ENCODE data around the gene ABCA6. TPM values are rescaled to one million over a fixed set of nuclear protein-coding genes. Genes with fewer than 3 reads are reported as not detected.

The ABCA6 gene
- total and polyA plus RNA-seq, 10 of the 15 experiments (the other 5 are each of a cell fraction or from before 2014, with no cell fraction given), result 6.8 to 36.9 (median 12.6) TPM

DNA sequence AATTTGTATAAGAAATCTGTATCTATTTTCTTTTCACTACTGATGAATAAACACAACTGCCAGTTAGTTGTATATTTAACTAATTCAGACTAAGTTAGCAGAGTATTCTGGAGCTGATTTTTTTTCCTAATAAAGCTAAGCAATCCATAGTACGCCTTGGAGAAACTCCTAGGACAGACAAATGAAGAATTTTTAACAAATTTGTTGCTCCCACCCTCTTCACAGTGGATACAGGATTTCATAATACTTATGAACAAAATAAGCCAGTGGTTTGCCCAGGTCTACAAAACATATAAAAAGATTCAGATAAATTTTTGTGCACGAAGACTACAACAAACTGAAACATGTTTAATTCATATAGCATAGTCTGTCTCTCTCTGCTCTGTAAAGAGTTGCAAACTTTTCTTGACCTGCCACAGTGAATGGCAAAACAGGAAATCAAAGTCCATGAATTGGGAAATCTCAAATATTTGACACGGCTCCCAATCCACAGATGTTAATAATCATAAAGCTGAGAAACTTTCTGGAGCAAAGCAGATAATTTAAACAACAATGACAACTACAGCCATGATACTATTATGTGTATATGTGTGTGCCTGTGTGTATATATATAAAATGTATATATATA, 594 bp upstream of the ABCA6 start:
- DNase-seq (ENCODE audit: low read depth, low spot score) (no peak), FAIRE-seq (no peak), ATAC-seq (no peak)
- POLR2A ChIA-PET, result no interaction called here
- Histone ChIP-seq H3K9ac (ENCODE audit: control insufficient read depth, insufficient read depth, low read length) (no peak overlapping the region), H3K27me3 (replicated peaks in 1 of 2; ENCODE audit: control insufficient read depth in 2 of 2, insufficient read depth in 2 of 2, low read length in 1 of 2) (no peaks in the 10 kb centered on the region), H3K9me3 (replicated peaks; ENCODE audit: control insufficient read depth, insufficient read depth, low read length) (no peaks in the 10 kb centered on the region; the same call in 2 of the 3 replicates), H3K79me2 (ENCODE audit: control insufficient read depth, insufficient read depth, low read length) (no peaks in the 10 kb centered on the region), H3K4me2 (ENCODE audit: control insufficient read depth, insufficient read depth) (no peak overlapping the region), H2AFZ (ENCODE audit: control insufficient read depth, low read depth, low read length) (no peak overlapping the region), H3K27ac (ENCODE audit: control insufficient read depth, insufficient read depth) (no peak overlapping the region), H3K4me1 (ENCODE audit: control insufficient read depth, insufficient read depth, low read length) (no peaks in the 10 kb centered on the region), H4K20me1 (ENCODE audit: control insufficient read depth, insufficient read depth) (no peaks in the 10 kb centered on the region), H3K36me3 (ENCODE audit: control insufficient read depth in 2 of 2, insufficient read depth in 2 of 2, low read length in 1 of 2) (no peaks in the 10 kb centered on the region; a peak in 1 of 4 replicates), H3K4me3 (no peak overlapping the region)
- CTCF ChIA-PET, result interaction anchor here (0.8 kb wide), 1 partner anchor 8 kb away, joined by 3 read pairs; no protein-coding TSS in a partner anchor
- RAD21 ChIA-PET (ENCODE audit: unreplicated experiment), result interaction anchor here (1.1 kb wide), 1 partner anchor 14 kb away, joined by 3 read pairs; no protein-coding TSS in a partner anchor
- BruUV-seq (replicated peaks), result no TSS peak
- WGBS (ENCODE audit: insufficient coverage, insufficient replicate concordance, low lambda C conversion rate, missing lambda C conversion rate), result 95% methylated on average over 3 of the region's 3 CpGs
- no peak for TF ChIP-seq RBBP5 (conservative IDR thresholded peaks at IDR 0.05)
- TF ChIP-seq CBFB (IDR thresholded peaks at IDR 0.05; ENCODE audit: low read depth), result no peak
- TF ChIP-seq ASH2L (IDR thresholded peaks at IDR 0.05; ENCODE audit: borderline replicate concordance, low read depth), result no peak
- TF ChIP-seq MAX (IDR thresholded peaks at IDR 0.05; ENCODE audit: low read depth, low read length), result no peak
- TF ChIP-seq NR2C1 (IDR thresholded peaks at IDR 0.05), result no peak
- TF ChIP-seq CBX3 (IDR thresholded peaks at IDR 0.05; ENCODE audit: borderline replicate concordance, low read depth), result no peak
- TF ChIP-seq, protein P1, sequence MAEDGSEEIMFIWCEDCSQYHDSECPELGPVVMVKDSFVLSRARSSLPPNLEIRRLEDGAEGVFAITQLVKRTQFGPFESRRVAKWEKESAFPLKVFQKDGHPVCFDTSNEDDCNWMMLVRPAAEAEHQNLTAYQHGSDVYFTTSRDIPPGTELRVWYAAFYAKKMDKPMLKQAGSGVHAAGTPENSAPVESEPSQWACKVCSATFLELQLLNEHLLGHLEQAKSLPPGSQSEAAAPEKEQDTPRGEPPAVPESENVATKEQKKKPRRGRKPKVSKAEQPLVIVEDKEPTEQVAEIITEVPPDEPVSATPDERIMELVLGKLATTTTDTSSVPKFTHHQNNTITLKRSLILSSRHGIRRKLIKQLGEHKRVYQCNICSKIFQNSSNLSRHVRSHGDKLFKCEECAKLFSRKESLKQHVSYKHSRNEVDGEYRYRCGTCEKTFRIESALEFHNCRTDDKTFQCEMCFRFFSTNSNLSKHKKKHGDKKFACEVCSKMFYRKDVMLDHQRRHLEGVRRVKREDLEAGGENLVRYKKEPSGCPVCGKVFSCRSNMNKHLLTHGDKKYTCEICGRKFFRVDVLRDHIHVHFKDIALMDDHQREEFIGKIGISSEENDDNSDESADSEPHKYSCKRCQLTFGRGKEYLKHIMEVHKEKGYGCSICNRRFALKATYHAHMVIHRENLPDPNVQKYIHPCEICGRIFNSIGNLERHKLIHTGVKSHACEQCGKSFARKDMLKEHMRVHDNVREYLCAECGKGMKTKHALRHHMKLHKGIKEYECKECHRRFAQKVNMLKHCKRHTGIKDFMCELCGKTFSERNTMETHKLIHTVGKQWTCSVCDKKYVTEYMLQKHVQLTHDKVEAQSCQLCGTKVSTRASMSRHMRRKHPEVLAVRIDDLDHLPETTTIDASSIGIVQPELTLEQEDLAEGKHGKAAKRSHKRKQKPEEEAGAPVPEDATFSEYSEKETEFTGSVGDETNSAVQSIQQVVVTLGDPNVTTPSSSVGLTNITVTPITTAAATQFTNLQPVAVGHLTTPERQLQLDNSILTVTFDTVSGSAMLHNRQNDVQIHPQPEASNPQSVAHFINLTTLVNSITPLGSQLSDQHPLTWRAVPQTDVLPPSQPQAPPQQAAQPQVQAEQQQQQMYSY (CRISPR knock-in tag; IDR thresholded peaks at IDR 0.05), result no peak
- TF ChIP-seq ATF3 (IDR thresholded peaks at IDR 0.05; ENCODE audit: borderline replicate concordance, extremely low read depth, low read depth, low read length), result no peak
- TF ChIP-seq FOS (IDR thresholded peaks at IDR 0.05; ENCODE audit: borderline replicate concordance, extremely low read depth, insufficient read length), result no peak
- no peak for TF ChIP-seq NRF1 (conservative IDR thresholded peaks at IDR 0.05; ENCODE audit: low read depth, low read length)
- SMC1A ChIA-PET (ENCODE audit: uncharacterized antibody, unreplicated experiment), result interaction anchor here (1.4 to 3.1 kb wide), 2 partner anchors 14 to 54 kb away, joined by 3 to 18 read pairs; no protein-coding TSS in a partner anchor
- intact Hi-C loops (cut with micrococcal nuclease; ENCODE audit: unreplicated experiment) (no loop called here), in situ Hi-C loops (cut with MboI) (no loop called here)
